Measurements from ENCODE around the gene LAMA4. TPM values are rescaled to one million over a fixed set of nuclear protein-coding genes. Genes with fewer than 3 reads are reported as not detected.

LAMA4 gene
- total and polyA plus RNA-seq, 4 donors, result 2.1 to 6.0 (median 3.5) TPM

DNA sequence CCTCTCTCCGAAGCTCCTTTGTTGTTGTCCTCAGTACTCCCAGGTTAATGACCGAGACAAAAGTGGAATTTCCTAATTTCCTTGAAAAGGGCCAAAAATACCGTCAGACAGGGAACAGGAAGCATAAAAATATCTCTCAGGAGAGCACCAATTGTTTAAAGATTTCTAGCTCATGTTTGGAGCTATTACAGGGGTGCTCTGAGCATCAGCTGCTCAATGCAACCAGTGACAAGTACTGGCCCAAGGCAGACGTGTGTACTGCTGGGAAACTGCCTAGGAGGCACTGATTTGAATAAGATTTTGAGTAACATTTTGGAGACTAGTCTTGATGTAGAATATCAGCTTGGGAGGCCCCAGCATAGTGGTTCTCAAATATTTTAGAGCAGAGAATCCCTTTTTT, 17.3 kb downstream of the LAMA4 start:
- no peak for TF ChIP-seq RXRA (IDR thresholded peaks at IDR 0.05)
- no peak for TF ChIP-seq JUND (IDR thresholded peaks at IDR 0.05)
- no peak for TF ChIP-seq RAD21 (IDR thresholded peaks at IDR 0.05)
- TF ChIP-seq YY1 (IDR thresholded peaks at IDR 0.05), result no peak
- no peak for TF ChIP-seq GABPA (IDR thresholded peaks at IDR 0.05 in 1 of 2, conservative IDR thresholded peaks at IDR 0.05 in 1 of 2)
- TF ChIP-seq SP1 (IDR thresholded peaks at IDR 0.05), result no peak
- TF ChIP-seq, protein P1, sequence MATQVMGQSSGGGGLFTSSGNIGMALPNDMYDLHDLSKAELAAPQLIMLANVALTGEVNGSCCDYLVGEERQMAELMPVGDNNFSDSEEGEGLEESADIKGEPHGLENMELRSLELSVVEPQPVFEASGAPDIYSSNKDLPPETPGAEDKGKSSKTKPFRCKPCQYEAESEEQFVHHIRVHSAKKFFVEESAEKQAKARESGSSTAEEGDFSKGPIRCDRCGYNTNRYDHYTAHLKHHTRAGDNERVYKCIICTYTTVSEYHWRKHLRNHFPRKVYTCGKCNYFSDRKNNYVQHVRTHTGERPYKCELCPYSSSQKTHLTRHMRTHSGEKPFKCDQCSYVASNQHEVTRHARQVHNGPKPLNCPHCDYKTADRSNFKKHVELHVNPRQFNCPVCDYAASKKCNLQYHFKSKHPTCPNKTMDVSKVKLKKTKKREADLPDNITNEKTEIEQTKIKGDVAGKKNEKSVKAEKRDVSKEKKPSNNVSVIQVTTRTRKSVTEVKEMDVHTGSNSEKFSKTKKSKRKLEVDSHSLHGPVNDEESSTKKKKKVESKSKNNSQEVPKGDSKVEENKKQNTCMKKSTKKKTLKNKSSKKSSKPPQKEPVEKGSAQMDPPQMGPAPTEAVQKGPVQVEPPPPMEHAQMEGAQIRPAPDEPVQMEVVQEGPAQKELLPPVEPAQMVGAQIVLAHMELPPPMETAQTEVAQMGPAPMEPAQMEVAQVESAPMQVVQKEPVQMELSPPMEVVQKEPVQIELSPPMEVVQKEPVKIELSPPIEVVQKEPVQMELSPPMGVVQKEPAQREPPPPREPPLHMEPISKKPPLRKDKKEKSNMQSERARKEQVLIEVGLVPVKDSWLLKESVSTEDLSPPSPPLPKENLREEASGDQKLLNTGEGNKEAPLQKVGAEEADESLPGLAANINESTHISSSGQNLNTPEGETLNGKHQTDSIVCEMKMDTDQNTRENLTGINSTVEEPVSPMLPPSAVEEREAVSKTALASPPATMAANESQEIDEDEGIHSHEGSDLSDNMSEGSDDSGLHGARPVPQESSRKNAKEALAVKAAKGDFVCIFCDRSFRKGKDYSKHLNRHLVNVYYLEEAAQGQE (IDR thresholded peaks at IDR 0.05), result no peak
- no peak for TF ChIP-seq FOXA1 (IDR thresholded peaks at IDR 0.05)
- no peak overlapping the region for H3K27ac ChIP-seq (ENCODE audit: low read depth in 1 of 2, low read length in 2 of 2)
- H3K36me3 ChIP-seq (ENCODE audit: control insufficient read depth in 4 of 4, insufficient read depth in 3 of 4, low read depth in 1 of 4, low read length in 3 of 4), result no peaks in the 10 kb centered on the region
- no peak for DNase-seq (ENCODE audit: low spot score)
- no peak overlapping the region for H3K9ac ChIP-seq (ENCODE audit: low read depth in 1 of 2, low read length in 2 of 2)
- no peaks in the 10 kb centered on the region for H3K27me3 ChIP-seq (ENCODE audit: control insufficient read depth in 4 of 4, insufficient read depth in 4 of 4, low read length in 3 of 4)
- peaks cover 0 to 14% (median 4%) of the 10 kb centered on the region in 4 donors for H3K4me1 ChIP-seq (ENCODE audit: control insufficient read depth in 4 of 4, insufficient read depth in 4 of 4, low read length in 3 of 4)
- WGBS, result 76% methylated on average over 4 of the region's 4 CpGs
- no peaks in the 10 kb centered on the region for H3K9me3 ChIP-seq (ENCODE audit: control insufficient read depth in 4 of 4, low read length in 3 of 4)
- H3K4me3 ChIP-seq (ENCODE audit: low read depth in 1 of 3, low read length in 3 of 3), result no peak overlapping the region

DNA sequence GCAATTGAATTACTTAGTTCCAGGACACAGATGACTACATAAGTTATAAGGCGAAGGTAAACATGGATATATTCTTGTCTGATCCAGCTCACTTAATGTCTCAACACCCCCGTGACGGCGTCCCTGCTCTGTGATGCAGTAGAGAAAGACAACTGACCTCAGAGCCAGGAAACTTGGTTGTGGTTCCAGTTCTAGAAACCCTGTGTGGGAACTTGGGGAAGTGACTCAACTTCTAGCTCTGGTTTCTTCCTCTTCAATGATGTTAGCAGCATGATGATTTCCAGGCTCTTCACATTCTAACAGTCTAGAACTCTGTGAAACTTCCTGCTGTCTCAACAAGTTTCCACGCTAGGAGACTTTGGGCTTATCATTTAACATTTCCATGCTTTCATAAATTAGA, 18.4 kb downstream of the LAMA4 start:
- DNase-seq (ENCODE audit: low spot score), result no peak
- Histone ChIP-seq H3K27me3 (ENCODE audit: control insufficient read depth in 4 of 4, insufficient read depth in 4 of 4, low read length in 3 of 4) (no peaks in the 10 kb centered on the region), H3K4me3 (ENCODE audit: low read depth in 1 of 3, low read length in 3 of 3) (no peak overlapping the region), H3K4me1 (ENCODE audit: control insufficient read depth in 4 of 4, insufficient read depth in 4 of 4, low read length in 3 of 4) (peaks cover 0 to 15% (median 4%) of the 10 kb centered on the region in 4 donors), H3K9ac (ENCODE audit: low read depth in 1 of 2, low read length in 2 of 2) (no peak overlapping the region), H3K36me3 (ENCODE audit: control insufficient read depth in 4 of 4, insufficient read depth in 3 of 4, low read depth in 1 of 4, low read length in 3 of 4) (no peaks in the 10 kb centered on the region), H3K27ac (ENCODE audit: low read depth in 1 of 2, low read length in 2 of 2) (no peak overlapping the region), H3K9me3 (ENCODE audit: control insufficient read depth in 4 of 4, low read length in 3 of 4) (no peaks in the 10 kb centered on the region)
- TF ChIP-seq RXRA (IDR thresholded peaks at IDR 0.05), result no peak
- TF ChIP-seq RAD21 (IDR thresholded peaks at IDR 0.05), result no peak
- TF ChIP-seq, protein P2, sequence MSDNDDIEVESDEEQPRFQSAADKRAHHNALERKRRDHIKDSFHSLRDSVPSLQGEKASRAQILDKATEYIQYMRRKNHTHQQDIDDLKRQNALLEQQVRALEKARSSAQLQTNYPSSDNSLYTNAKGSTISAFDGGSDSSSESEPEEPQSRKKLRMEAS (IDR thresholded peaks at IDR 0.05), result no peak
- no peak for TF ChIP-seq SP1 (IDR thresholded peaks at IDR 0.05)
- no peak for TF ChIP-seq FOXA2 (IDR thresholded peaks at IDR 0.05)
- TF ChIP-seq GABPA (IDR thresholded peaks at IDR 0.05 in 1 of 2, conservative IDR thresholded peaks at IDR 0.05 in 1 of 2), result no peak
- TF ChIP-seq, protein P3, sequence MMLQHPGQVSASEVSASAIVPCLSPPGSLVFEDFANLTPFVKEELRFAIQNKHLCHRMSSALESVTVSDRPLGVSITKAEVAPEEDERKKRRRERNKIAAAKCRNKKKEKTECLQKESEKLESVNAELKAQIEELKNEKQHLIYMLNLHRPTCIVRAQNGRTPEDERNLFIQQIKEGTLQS (IDR thresholded peaks at IDR 0.05), result no peak
- TF ChIP-seq FOXA1 (IDR thresholded peaks at IDR 0.05), result no peak
- no peak for TF ChIP-seq HNF4G (IDR thresholded peaks at IDR 0.05)
- TF ChIP-seq JUND (IDR thresholded peaks at IDR 0.05), result no peak
- TF ChIP-seq NR2F2 (IDR thresholded peaks at IDR 0.05), result no peak
- no peak for TF ChIP-seq HNF4A (conservative IDR thresholded peaks at IDR 0.05)
- TF ChIP-seq YY1 (IDR thresholded peaks at IDR 0.05), result no peak
- no peak for TF ChIP-seq EGR1 (IDR thresholded peaks at IDR 0.05; ENCODE audit: low read depth in 2 of 2)
- TF ChIP-seq, protein P1 (IDR thresholded peaks at IDR 0.05), result no peak
- TF ChIP-seq ZBTB33 (IDR thresholded peaks at IDR 0.05), result no peak
- TF ChIP-seq, protein P4, sequence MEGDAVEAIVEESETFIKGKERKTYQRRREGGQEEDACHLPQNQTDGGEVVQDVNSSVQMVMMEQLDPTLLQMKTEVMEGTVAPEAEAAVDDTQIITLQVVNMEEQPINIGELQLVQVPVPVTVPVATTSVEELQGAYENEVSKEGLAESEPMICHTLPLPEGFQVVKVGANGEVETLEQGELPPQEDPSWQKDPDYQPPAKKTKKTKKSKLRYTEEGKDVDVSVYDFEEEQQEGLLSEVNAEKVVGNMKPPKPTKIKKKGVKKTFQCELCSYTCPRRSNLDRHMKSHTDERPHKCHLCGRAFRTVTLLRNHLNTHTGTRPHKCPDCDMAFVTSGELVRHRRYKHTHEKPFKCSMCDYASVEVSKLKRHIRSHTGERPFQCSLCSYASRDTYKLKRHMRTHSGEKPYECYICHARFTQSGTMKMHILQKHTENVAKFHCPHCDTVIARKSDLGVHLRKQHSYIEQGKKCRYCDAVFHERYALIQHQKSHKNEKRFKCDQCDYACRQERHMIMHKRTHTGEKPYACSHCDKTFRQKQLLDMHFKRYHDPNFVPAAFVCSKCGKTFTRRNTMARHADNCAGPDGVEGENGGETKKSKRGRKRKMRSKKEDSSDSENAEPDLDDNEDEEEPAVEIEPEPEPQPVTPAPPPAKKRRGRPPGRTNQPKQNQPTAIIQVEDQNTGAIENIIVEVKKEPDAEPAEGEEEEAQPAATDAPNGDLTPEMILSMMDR (IDR thresholded peaks at IDR 0.05; ENCODE audit: low read depth, low read length, missing input control), result no peak
- no peak for TF ChIP-seq TAF1 (conservative IDR thresholded peaks at IDR 0.05)
- 85% methylated on average over 5 of the region's 5 CpGs for WGBS

All from liver (tissue), 9 donors.